NCI-H226 (cell line): ENCODE results near the gene ENTHD1.

Experiments used
- DNase-seq: peaks from one replicate; pipeline ENCODE4 v3.0.0-alpha.2; 2015

ENTHD1 gene

GRCh38 chr22:39839917-39840510, 53.5 kb downstream of the ENTHD1 start:
- DNase-seq, result no peak

DNA sequence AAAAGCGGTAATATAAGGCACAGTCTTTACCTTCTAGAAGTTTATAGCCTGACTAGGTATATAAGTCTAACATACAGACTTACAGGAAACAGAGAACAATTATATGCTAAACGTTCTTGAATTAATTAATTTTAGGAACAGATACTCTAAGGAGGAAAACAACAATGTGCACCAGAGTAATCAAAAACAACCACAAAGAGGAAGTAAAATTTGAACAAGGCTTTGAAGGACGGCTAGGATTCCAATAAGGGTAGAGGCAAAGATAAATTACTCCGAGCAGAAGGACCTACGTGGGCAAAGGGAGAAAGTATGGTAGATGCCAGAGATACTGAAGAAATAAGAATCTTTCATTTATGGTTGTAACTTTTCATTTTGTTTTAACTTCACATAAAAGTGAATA, 54.4 kb downstream of the ENTHD1 start:
- DNase-seq, result no peak

DNA sequence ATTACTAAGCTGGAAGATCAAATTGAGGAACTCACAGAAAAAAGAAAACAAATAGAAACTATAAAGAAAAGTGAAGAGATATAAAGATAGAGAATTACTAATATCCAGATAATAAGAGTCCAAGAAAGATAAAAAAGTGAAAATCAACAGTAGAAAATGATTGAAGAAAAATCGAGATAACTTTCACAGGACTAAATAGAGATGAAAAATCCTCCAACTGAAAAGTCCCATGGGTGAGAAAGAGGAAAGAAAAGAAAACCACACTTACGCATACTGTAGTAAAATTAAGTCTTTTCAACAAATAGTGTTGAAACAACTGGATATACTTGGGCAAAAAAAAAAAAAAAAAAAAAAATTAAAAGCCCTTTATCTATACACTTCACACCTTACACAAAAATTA, 60.0 kb downstream of the ENTHD1 start:
- no peak for DNase-seq

- no peak for DNase-seq
Measured at GRCh38 chr22:39833093-39833492, 60.5 kb downstream of the ENTHD1 start.

DNA sequence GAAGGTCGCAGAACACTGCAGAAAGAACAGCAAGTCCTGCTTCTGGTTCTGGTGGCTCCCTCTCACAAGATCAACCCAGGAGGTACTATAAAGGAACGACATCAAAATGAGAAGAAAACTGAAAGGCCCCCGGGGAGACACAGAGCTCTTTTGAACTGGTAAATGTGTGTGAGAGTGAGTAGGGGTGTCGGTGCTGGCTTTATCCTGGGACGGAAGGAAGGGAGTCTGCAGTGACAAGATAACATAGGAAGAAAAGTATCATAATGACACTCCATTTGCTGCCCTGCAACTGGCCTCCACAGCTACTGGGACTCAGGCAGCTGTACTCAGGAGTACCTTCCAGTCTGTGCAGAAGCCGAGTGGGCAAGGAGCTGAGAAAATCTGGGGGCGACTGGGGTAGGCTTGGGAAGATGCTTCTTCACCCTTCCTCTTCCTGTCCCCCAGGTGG, 60.9 kb downstream of the ENTHD1 start:
- DNase-seq, result no peak

GRCh38 chr22:39825661-39826102, 67.9 kb downstream of the ENTHD1 start:
- DNase-seq, result no peak

- DNase-seq, result no peak
Measured at GRCh38 chr22:39821008-39821407, 72.6 kb downstream of the ENTHD1 start.

GRCh38 chr22:39820256-39820655, 73.3 kb downstream of the ENTHD1 start:
- DNase-seq, result peak; percentile 16

- no peak for DNase-seq
Measured at GRCh38 chr22:39819429-39819828, 74.1 kb downstream of the ENTHD1 start.

GRCh38 chr22:39818094-39818493, 75.5 kb downstream of the ENTHD1 start:
- DNase-seq, result no peak

GRCh38 chr22:39815932-39816331, 77.6 kb downstream of the ENTHD1 start:
- DNase-seq, result no peak

GRCh38 chr22:39814899-39815298, 78.7 kb downstream of the ENTHD1 start:
- DNase-seq, result no peak

DNA sequence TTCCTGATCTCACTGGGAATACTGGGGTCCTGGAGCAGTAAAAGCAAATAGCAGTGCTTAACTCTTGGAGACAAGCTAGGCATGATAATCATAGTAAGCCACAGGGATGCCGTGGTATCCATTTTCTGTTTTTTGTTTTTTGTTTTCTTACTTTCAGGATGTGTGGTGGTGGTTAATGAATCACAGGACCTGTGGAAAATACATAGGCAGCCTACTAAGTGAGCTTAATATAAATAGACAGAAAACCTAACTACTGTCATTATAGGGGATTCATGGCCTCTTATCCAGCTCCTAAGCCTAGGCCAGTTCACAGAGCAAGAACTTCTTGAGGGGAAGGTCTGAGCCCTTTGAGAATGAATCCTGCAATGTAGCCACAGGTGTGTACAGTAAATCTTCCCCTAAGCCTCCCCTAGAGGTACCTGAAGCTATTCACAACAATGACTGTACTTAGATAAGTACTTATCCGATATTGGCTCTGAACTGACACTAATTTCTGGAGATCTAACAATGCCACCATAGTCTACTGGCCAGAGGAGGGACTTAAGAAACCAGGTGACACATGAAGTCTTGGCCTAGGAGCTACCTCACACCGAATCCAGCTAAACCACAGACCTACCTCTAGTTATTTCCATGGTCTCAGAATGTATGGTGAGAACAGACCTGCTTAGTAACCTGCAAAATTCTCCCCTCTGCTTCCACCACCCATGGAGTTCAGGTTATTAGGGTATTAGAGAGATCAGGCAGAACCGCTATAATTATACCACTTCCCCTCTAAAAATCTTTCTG, 83.6 kb downstream of the ENTHD1 start:
- DNase-seq, result no peak

DNA sequence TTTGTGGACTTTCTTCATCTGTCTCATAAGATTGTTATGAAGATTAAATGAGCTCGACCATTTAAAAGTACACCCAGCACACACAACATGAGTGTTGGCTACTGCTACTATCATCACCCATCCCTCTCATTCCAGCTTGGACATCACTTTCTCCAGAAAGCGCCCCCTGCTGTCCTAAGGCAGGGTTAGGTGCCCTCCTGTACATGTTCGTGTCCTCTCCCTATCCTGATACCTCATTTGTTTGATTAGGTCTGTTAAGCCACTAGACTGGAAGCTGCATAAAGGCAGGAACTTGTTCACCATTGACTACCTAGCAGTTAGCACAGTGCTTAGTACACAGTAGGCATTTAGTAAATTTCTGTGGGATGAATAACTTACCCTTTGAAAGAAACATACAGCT, 85.5 kb downstream of the ENTHD1 start:
- DNase-seq, result peak; percentile 1

GRCh38 chr22:39806109-39806508, 87.5 kb downstream of the ENTHD1 start:
- no peak for DNase-seq

DNA sequence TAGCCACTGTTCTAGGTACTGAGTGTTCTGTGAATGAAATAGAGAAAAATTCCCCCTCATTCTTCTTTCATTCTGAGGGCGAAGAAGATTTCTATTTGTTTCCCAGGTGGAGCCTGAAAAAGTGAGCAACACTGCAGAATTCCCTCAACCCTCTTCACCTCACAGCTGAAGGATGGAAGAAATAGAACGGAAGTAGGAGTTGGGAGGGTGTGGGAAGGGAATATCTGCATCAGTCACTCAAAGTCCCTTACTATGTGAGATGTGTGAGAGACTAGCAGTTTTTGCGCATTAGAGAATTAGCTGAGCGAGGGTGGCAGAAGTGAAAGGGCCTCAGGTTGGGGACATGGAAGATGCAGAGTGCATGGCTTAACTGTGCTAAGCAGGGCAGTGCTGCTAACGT, 88.4 kb downstream of the ENTHD1 start:
- DNase-seq, result no peak

DNA sequence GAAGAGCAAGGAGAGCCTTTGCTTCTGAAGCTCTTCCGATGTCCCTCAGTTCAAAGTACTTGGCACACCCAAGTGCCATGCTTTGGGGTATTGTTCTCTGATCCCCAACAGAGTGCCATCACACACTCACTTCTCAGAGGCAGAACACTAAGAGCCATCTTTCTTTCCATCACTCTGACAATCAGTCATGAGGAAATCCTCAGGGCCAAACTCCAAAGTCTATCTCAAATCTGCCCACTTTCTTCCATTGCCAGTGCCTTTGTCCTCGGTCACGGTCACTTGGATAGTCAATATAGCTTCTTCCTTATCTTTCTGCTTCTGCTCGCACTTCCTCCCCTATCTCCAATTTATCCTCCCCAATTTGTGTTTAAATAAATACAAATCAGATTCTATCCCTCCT, 90.9 kb downstream of the ENTHD1 start:
- DNase-seq, result no peak

GRCh38 chr22:39800790-39801520, 92.6 kb downstream of the ENTHD1 start:
- DNase-seq, result no peak

- DNase-seq, result no peak
Measured at GRCh38 chr22:39797528-39798147, 95.9 kb downstream of the ENTHD1 start.

- no peak for DNase-seq
Measured at GRCh38 chr22:39789788-39790187, 103.8 kb downstream of the ENTHD1 start.

DNA sequence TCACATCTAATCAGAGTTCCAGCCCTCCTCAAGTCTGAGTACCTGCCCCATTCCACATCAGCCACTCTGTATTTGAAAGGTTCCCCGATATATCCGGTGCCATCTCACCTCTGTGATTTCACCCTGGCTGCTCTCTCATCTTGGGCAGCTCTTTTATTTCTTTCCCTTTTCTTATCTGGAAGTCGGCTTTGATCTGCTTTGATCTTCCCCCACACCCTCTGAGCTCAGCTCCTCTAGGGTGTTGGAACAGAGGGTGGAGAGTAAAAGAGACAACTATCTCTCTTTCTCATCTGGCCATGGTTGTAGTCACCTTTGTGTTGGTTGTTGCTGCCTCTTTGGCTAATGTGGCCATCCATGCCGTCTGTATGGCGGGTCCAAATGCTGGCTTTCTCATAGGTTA, 108.3 kb downstream of the ENTHD1 start:
- DNase-seq, result no peak

GRCh38 chr22:39777716-39778454, 115.7 kb downstream of the ENTHD1 start:
- DNase-seq, result no peak
